Breast epithelium (tissue), 4 donors: ENCODE measurements around the gene HBM. TPM values are rescaled to one million over a fixed set of nuclear protein-coding genes. Genes with fewer than 3 reads are reported as not detected.

Source experiments
- DNase-seq, 2 donors: peaks; one replicate each; pipeline ENCODE4 v3.0.0-alpha.2; 2019; ENCODE audit warnings: low spot score in 2 of 2
- H3K27ac ChIP-seq, 2 donors: fragments of 200-600 bp; sonication (generic) in 1 of 2; one replicate each; pipeline ENCODE4 v1.5.1; 2016 to 2019; ENCODE audit warnings: mild to moderate bottlenecking in 1 of 2
- H3K27me3 ChIP-seq, 2 donors: fragments of 200-600 bp; sonication (generic) in 1 of 2; one replicate each; pipeline versions ENCODE4 v1.5.1 to v1.6.0; 2017 to 2019; ENCODE audit warnings: control low read depth in 1 of 2, mild to moderate bottlenecking in 1 of 2
- H3K36me3 ChIP-seq: fragments of 200-600 bp; one replicate; pipeline ENCODE4 v1.5.1; 2019
- H3K4me1 ChIP-seq, 2 donors: fragments of 200-600 bp; sonication (generic); one replicate each; pipeline ENCODE4 v1.5.1; 2016 to 2019; ENCODE audit warnings: control low read depth in 1 of 2
- H3K4me3 ChIP-seq, 3 donors: fragments of 200-600 bp; sonication (generic); 1 replicate in 2 of 3; 2 replicates in 1 of 3; pipeline ENCODE4 v1.5.1; 2016 to 2019; ENCODE audit warnings: mild to moderate bottlenecking in 3 of 3, moderate library complexity in 2 of 3
- H3K9me3 ChIP-seq, 2 donors: fragments of 200-600 bp; sonication (generic) in 1 of 2; one replicate each; pipeline ENCODE4 v1.5.1; 2016 to 2019; ENCODE audit warnings: control low read depth in 1 of 2
- POLR2A ChIP-seq: fragments of 450-650 bp; IDR thresholded peaks from one replicate; pipeline ENCODE4 v1.6.1; 2016; ENCODE audit warnings: antibody characterized with exemption, mild to moderate bottlenecking, moderate library complexity
- POLR2AphosphoS5 ChIP-seq, 3 donors: sonication (generic); formaldehyde crosslinking; IDR thresholded peaks; one replicate each; pipeline ENCODE4 v1.6.1; 2017; ENCODE audit warnings: antibody characterized with exemption in 3 of 3
- intact Hi-C: fragments of 100-400 bp; cut with DNase I; formaldehyde crosslinking; loops from one replicate; pipeline ENCODE4 v1.15.1; 2023; ENCODE audit warnings: low total_unique reads
- total RNA-seq, 3 donors: library from RNA; depleted of rRNA; stranded (reverse); fragments of >200 nt; gene quantifications; one replicate each; pipeline ENCODE4 v1.1.0, GENCODE V29; 2016
- TF ChIP-seq, protein P1 (sequence below), 3 donors: fragments of 450-650 bp; IDR thresholded peaks; one replicate each; pipeline ENCODE4 v1.5.1; 2016 to 2017; ENCODE audit warnings: antibody characterized with exemption in 3 of 3, mild to moderate bottlenecking in 3 of 3, moderate library complexity in 3 of 3

Gene HBM
- total RNA-seq, 3 donors from 2014 or later = 1.3 TPM; not detected in 2

DNA sequence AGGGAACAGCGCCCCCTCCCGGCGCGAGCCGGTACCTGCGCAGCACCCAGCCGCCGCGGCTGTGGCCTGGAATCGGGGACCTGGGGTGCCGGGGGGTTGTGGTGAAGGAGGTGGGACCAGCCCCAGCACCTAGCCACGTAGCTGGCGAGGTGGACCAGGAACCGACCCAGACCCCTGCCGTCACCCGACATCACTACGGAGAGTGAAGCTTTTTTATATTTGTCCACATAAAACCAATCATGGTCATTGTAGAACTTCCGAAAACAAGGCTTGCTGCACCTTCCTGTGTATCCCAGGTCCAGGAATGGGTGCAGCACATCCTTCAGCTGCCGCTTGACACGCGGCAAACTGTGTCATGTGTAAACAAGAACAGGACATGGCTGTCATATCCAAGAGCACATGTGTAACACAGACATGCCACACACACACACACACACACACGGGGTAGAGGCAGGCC, 15.8 kb downstream of the HBM start:
- H3K27me3 ChIP-seq = peaks cover 6 to 40% of the 10 kb centered on the region in 2 donors
- peaks cover 11% of the 10 kb centered on the region in 2 donors for H3K4me1 ChIP-seq
- H3K27ac ChIP-seq = no peak overlapping the region
- no peaks in the 10 kb centered on the region for H3K36me3 ChIP-seq
- DNase-seq = peak in 1 of 2 donors; percentile 74
- TF ChIP-seq POLR2AphosphoS5 (IDR thresholded peaks at IDR 0.05) = no peak
- TF ChIP-seq, protein P1, sequence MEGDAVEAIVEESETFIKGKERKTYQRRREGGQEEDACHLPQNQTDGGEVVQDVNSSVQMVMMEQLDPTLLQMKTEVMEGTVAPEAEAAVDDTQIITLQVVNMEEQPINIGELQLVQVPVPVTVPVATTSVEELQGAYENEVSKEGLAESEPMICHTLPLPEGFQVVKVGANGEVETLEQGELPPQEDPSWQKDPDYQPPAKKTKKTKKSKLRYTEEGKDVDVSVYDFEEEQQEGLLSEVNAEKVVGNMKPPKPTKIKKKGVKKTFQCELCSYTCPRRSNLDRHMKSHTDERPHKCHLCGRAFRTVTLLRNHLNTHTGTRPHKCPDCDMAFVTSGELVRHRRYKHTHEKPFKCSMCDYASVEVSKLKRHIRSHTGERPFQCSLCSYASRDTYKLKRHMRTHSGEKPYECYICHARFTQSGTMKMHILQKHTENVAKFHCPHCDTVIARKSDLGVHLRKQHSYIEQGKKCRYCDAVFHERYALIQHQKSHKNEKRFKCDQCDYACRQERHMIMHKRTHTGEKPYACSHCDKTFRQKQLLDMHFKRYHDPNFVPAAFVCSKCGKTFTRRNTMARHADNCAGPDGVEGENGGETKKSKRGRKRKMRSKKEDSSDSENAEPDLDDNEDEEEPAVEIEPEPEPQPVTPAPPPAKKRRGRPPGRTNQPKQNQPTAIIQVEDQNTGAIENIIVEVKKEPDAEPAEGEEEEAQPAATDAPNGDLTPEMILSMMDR (IDR thresholded peaks at IDR 0.05) = peak in 2 of 3 donors; percentile 87 to 91
- H3K4me3 ChIP-seq = peak overlapping the region in 2 of 3 donors; percentile 36 to 64
- no peaks in the 10 kb centered on the region for H3K9me3 ChIP-seq
- intact Hi-C loops = no loop called here

GRCh38 chr16:183005-183404, 17.2 kb downstream of the HBM start:
- intact Hi-C loops = no loop called here
- H3K4me3 ChIP-seq = no peak overlapping the region
- H3K27me3 ChIP-seq = peaks cover 6 to 30% of the 10 kb centered on the region in 2 donors
- TF ChIP-seq, protein P1 (IDR thresholded peaks at IDR 0.05) = no peak
- TF ChIP-seq POLR2A (no peak), POLR2AphosphoS5 (IDR thresholded peaks at IDR 0.05) (no peak)
- DNase-seq = no peak
- no peak overlapping the region for H3K27ac ChIP-seq
- H3K9me3 ChIP-seq = no peaks in the 10 kb centered on the region
- H3K4me1 ChIP-seq = peaks cover 11% of the 10 kb centered on the region in 2 donors
- no peaks in the 10 kb centered on the region for H3K36me3 ChIP-seq

- H3K36me3 ChIP-seq = peaks cover 4% of the 10 kb centered on the region
- intact Hi-C loops = no loop called here
- H3K27me3 ChIP-seq = peaks cover 6 to 8% of the 10 kb centered on the region in 2 donors
- no peaks in the 10 kb centered on the region for H3K9me3 ChIP-seq
- H3K4me1 ChIP-seq = peaks cover 11% of the 10 kb centered on the region in 2 donors
- no peak for DNase-seq
- no peak for TF ChIP-seq POLR2A
- TF ChIP-seq, protein P1 (IDR thresholded peaks at IDR 0.05) = no peak
- no peak for TF ChIP-seq POLR2AphosphoS5 (IDR thresholded peaks at IDR 0.05)
- H3K27ac ChIP-seq = no peak overlapping the region
- no peak overlapping the region for H3K4me3 ChIP-seq
Observed at GRCh38 chr16:185213-185612, 19.4 kb downstream of the HBM start.

DNA sequence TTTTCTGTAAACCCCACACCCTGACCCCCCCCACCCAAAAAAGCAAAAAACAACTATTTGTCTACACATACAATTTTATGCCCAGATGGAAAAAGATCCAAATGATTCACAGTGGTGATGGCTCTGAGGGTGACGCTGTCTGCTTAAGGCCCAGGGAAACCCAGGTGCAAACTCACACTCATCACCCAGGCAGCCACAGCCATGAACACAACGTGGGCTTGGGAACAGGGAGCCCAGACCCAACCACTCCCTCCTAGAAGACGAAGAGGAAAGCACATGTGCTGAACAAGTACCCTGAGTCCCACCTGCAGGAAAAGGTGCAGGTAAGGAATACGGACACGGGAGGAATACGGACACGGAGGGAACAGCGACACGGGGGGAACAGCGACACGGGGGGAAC, 19.9 kb downstream of the HBM start:
- Histone ChIP-seq H3K27ac (no peak overlapping the region), H3K36me3 (peaks cover 9% of the 10 kb centered on the region)

DNA sequence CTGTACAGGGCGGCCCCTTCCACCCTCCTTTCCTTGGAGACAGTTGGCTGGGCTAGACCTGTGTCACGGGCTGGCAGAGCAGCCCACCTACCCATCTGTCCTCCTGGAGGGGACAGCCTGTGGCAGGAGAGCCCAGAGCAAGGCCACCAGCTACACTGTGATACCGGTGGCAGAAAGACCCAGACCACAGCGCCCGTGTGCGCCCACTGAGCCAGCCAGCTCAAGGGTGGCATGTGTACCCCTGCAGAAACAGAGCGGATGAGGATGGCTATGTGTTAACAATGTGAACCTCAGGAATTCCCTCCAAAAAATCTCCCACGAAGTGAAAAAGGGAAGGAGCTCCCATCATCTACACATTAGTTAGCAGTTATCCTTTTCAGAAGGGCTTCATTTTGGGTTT, 21.6 kb downstream of the HBM start:
- intact Hi-C loops = no loop called here
- no peaks in the 10 kb centered on the region for H3K4me1 ChIP-seq
- H3K36me3 ChIP-seq = peaks cover 16% of the 10 kb centered on the region
- H3K27ac ChIP-seq = no peak overlapping the region
- H3K9me3 ChIP-seq = no peaks in the 10 kb centered on the region
- no peak for DNase-seq
- no peak overlapping the region for H3K4me3 ChIP-seq
- TF ChIP-seq POLR2AphosphoS5 (IDR thresholded peaks at IDR 0.05) = no peak
- TF ChIP-seq, protein P1 (IDR thresholded peaks at IDR 0.05) = no peak
- no peak for TF ChIP-seq POLR2A
- H3K27me3 ChIP-seq = no peaks in the 10 kb centered on the region

More for the DNA sequence above, 19.9 kb downstream of the HBM start:
- H3K4me1 ChIP-seq = peaks cover 6 to 8% of the 10 kb centered on the region in 2 donors
- DNase-seq = no peak
- TF ChIP-seq POLR2AphosphoS5 (IDR thresholded peaks at IDR 0.05) = no peak
- TF ChIP-seq, protein P1 (IDR thresholded peaks at IDR 0.05) = no peak
- TF ChIP-seq POLR2A = no peak
- H3K9me3 ChIP-seq = no peaks in the 10 kb centered on the region
- intact Hi-C loops = no loop called here
- no peak overlapping the region for H3K4me3 ChIP-seq
- H3K27me3 ChIP-seq = peaks cover 1 to 3% of the 10 kb centered on the region in 2 donors
